Activated CD4-positive, alpha-beta T cell treated with anti-CD3 and anti-CD28 coated beads, Interleukin-2, amount 50 U/mL, for 48 hours (primary cell): Measurements from ENCODE around the gene DYNLT1.
"Not testable (repeated sequence)": the region's sequence is repeated elsewhere in the genome, so short reads cannot be mapped to it uniquely, and the experiment has no call there.

Source experiments
- DNase-seq, 2 experiments: peaks; one replicate each; pipeline ENCODE4 v3.0.0-alpha.2; 2020

DYNLT1 gene

GRCh38 chr6:158644231-158645063 is at the start of gene DYNLT1:
Gene DYNLT1, minus strand, starts transcription at chr6:158644743. Its CDS starts 35 bp downstream, at chr6:158644708.
- DNase-seq, result peak; percentile 94 to 95

GRCh38 chr6:158688860-158689259 is 44.3 kb upstream of the DYNLT1 start:
- DNase-seq, result no peak

GRCh38 chr6:158687506-158687905 is 43.0 kb upstream of the DYNLT1 start:
- DNase-seq, result no peak

GRCh38 chr6:158686791-158687381 is 42.3 kb upstream of the DYNLT1 start:
- DNase-seq, result no peak

GRCh38 chr6:158686311-158686710 is 41.8 kb upstream of the DYNLT1 start:
- no peak for DNase-seq

GRCh38 chr6:158684745-158685324 is 40.3 kb upstream of the DYNLT1 start:
- DNase-seq, result no peak

- DNase-seq, result no peak
These were observed 39.8 kb upstream of the DYNLT1 start for GRCh38 chr6:158684311-158684710.

GRCh38 chr6:158680481-158680880 is 35.9 kb upstream of the DYNLT1 start:
- no peak for DNase-seq

- no peak for DNase-seq
These were observed 35.5 kb upstream of the DYNLT1 start for GRCh38 chr6:158680015-158680414.

GRCh38 chr6:158677906-158678578 is 33.5 kb upstream of the DYNLT1 start:
- no peak for DNase-seq

- DNase-seq, result not testable (repeated sequence)
These were observed 32.6 kb upstream of the DYNLT1 start for GRCh38 chr6:158677094-158677493.

- no peak for DNase-seq
These were observed 30.0 kb upstream of the DYNLT1 start for GRCh38 chr6:158674342-158675131.

- no peak for DNase-seq
These were observed 28.2 kb upstream of the DYNLT1 start for GRCh38 chr6:158672726-158673125.

- DNase-seq, result not testable (repeated sequence)
These were observed 27.6 kb upstream of the DYNLT1 start for GRCh38 chr6:158672119-158672518.

- DNase-seq, result no peak
These were observed 24.8 kb upstream of the DYNLT1 start for GRCh38 chr6:158669145-158670035.

- no peak for DNase-seq
These were observed 24.2 kb upstream of the DYNLT1 start for GRCh38 chr6:158668707-158669103.

GRCh38 chr6:158667360-158667981 is 22.9 kb upstream of the DYNLT1 start:
- DNase-seq, result no peak

- no peak for DNase-seq
These were observed 22.3 kb upstream of the DYNLT1 start for GRCh38 chr6:158666628-158667359.

GRCh38 chr6:158665332-158665731 is 20.8 kb upstream of the DYNLT1 start:
- no peak for DNase-seq

GRCh38 chr6:158663625-158664165 is 19.2 kb upstream of the DYNLT1 start:
- no peak for DNase-seq
